Activated naive CD4-positive, alpha-beta T cell treated with anti-CD3 and anti-CD28 coated beads, Interleukin-2, amount 50 U/mL, for 72 hours (primary cell): ENCODE data around the gene CACNB2. TPM values are rescaled to one million over a fixed set of nuclear protein-coding genes. Genes with fewer than 3 reads are reported as not detected.

Experiments used
- ATAC-seq, 2 donors: fragments of 150-1000 bp; cut with Tn5 transposase; 2 replicates each; pipeline ENCODE4 v1.10.0; 2021; ENCODE audit warnings: mild to moderate bottlenecking in 2 of 2, moderate library complexity in 2 of 2
- DNase-seq, 2 donors: peaks; one replicate each; pipeline ENCODE4 v3.0.0; 2021 to 2022; ENCODE audit warnings: low spot score in 2 of 2
- H3K27ac Mint-ChIP-seq, 2 donors: one replicate each; pipeline ENCODE4 v1.8.0; 2022; ENCODE audit warnings: mild to moderate bottlenecking in 2 of 2, mixed read lengths in 2 of 2
- H3K36me3 Mint-ChIP-seq, 2 donors: one replicate each; pipeline ENCODE4 v1.8.0; 2022; ENCODE audit warnings: mixed read lengths in 2 of 2
- H3K9me3 Mint-ChIP-seq, 2 donors: one replicate each; pipeline ENCODE4 v1.8.0; 2022; ENCODE audit warnings: mixed read lengths in 2 of 2
- total RNA-seq, 2 donors: library from RNA; stranded (reverse); gene quantifications; one replicate each; pipeline ENCODE4 v1.2.3, GENCODE V29; 2022

The CACNB2 gene
- total RNA-seq, 2 donors from 2014 or later, result not detected

DNA sequence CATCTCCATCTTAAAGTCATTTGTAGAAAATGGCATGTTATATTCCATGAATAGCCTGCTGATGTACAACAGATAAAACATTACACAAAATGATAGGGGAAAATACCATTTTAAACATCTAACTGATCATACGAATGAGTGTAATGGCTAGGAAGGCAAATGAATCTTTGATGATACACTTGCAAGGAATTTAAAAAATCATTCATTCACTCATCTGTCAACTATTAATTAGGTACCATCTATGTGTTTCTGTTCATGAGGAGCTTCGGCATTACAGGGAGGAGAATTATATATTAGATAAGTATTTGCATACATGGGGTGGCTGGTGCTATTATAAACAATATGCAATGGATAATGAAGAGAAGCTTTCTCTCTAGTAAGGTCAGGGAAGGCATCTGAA, 183.7 kb downstream of the CACNB2 start:
- no peak overlapping the region for H3K27ac Mint-ChIP-seq
- no peak for ATAC-seq
- peaks cover 0 to 8% of the 10 kb centered on the region in 2 donors for H3K9me3 Mint-ChIP-seq
- no peaks in the 10 kb centered on the region for H3K36me3 Mint-ChIP-seq
- no peak for DNase-seq

DNA sequence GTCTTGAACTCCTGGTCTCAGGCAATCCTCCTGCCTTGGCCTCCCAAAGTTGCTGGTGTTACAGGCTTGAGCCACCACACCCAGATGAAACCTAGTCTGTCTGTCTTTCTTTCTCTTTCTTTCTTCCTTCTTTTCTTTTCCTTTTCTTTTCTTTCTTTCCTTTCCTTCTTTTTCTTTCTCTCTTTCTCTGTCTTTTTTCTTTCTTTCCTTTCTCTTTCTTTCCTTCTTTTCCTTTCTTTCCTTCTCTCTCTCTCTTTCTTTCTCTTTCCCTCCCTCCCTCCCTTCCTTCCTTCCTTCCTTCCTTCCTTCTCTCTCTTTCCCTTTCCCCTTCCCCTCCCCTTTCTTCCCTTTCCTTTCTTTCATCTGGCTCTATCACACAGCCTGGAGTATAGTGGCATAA, 185.2 kb downstream of the CACNB2 start:
- Mint-ChIP-seq H3K36me3 (no peaks in the 10 kb centered on the region), H3K9me3 (peaks cover 0 to under 1% of the 10 kb centered on the region in 2 donors)
- no peak for ATAC-seq

GRCh38 chr10:18325889-18326531, 185.8 kb downstream of the CACNB2 start:
- Mint-ChIP-seq H3K36me3 (no peaks in the 10 kb centered on the region), H3K9me3 (no peaks in the 10 kb centered on the region), H3K27ac (no peak overlapping the region)
- no peak for ATAC-seq
- no peak for DNase-seq

More for the DNA sequence above, 185.2 kb downstream of the CACNB2 start:
- H3K27ac Mint-ChIP-seq, result no peak overlapping the region
- no peak for DNase-seq

GRCh38 chr10:18328941-18329340, 188.7 kb downstream of the CACNB2 start:
- DNase-seq (no peak), ATAC-seq (no peak)
- no peak overlapping the region for H3K27ac Mint-ChIP-seq
- no peaks in the 10 kb centered on the region for H3K36me3 Mint-ChIP-seq
- H3K9me3 Mint-ChIP-seq, result no peaks in the 10 kb centered on the region

DNA sequence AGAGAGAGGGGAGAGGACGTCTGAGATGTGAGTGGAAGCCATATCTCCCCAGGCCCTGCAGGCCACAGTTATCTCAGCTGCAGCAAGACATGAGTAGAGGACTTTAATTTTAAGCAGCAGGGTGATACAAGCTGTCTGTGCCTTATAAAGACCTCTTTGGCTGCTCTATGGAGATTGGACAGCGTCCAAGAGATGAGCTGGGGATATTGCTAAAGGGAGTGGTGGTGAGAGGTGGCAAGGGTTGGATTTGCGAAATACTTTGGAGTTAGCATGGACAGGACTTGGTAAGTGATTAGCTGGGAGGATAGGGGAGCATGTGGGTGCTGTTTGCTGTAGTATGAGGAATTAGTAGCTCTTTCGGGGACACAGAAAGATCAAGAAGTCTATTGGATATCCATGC, 191.8 kb downstream of the CACNB2 start:
- H3K27ac Mint-ChIP-seq, result no peak overlapping the region
- DNase-seq (no peak), ATAC-seq (no peak)
- H3K9me3 Mint-ChIP-seq, result no peaks in the 10 kb centered on the region
- H3K36me3 Mint-ChIP-seq, result no peaks in the 10 kb centered on the region

DNA sequence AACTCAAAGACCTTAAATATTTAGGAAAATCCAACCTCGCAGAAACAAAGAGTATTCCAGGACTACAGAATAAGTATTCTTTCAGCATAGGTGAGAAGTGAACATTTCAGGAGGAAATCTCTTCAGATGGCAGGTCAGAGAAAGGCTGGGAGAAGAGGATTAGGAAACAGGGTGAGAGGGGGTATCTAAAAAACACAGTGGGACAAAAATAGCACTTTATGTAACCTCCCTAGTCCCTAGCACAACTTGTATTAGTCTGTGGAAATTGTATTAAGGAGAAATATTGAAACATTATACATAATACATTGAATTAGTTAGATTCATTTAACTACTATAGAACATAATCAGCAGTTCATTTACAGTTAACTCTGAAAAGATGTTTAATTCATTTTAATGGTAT, 192.3 kb downstream of the CACNB2 start:
- ATAC-seq (no peak), DNase-seq (no peak)
- no peaks in the 10 kb centered on the region for H3K36me3 Mint-ChIP-seq
- H3K27ac Mint-ChIP-seq, result no peak overlapping the region
- H3K9me3 Mint-ChIP-seq, result no peaks in the 10 kb centered on the region

GRCh38 chr10:18333621-18334020, 193.4 kb downstream of the CACNB2 start:
- no peak for DNase-seq
- no peaks in the 10 kb centered on the region for H3K36me3 Mint-ChIP-seq
- ATAC-seq, result no peak
- H3K9me3 Mint-ChIP-seq, result no peaks in the 10 kb centered on the region
- H3K27ac Mint-ChIP-seq, result no peak overlapping the region

DNA sequence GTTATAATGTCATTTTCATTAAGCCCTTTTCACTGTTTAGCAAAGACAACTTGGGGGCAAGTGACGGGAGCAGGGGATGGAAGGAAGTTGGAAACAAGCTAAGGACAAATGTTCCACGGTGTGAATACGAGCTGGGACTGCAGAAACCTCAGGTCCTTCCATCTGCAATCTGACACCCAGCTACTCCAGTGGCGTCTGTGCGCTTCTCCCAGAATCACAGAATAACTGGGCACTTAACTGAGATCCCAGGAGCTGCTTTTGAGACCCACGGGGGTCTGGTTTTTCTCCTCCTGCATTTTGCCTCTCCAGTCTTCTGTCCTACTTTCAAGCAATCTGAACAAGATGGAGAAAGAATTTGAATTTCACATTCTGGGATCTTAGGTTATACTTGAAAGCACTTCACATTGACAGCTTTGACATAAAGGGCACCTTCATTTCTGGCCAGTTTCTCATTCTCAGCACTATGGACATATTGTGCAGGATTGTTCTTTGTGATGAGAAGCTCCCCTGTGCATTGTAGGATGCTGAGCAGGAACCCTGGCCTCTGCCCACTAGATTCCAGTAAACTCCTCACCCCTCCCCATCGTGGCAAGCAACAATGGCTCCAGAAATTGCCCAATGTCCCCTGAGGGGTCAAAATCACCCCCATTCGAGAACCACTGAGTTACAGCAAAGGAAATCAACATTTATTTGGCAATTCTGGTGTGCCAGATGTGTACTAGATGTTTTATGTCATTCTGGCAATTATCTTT, 194.1 kb downstream of the CACNB2 start:
- H3K36me3 Mint-ChIP-seq, result no peaks in the 10 kb centered on the region
- H3K27ac Mint-ChIP-seq, result no peak overlapping the region
- no peak for ATAC-seq
- H3K9me3 Mint-ChIP-seq, result no peaks in the 10 kb centered on the region
- DNase-seq, result no peak

DNA sequence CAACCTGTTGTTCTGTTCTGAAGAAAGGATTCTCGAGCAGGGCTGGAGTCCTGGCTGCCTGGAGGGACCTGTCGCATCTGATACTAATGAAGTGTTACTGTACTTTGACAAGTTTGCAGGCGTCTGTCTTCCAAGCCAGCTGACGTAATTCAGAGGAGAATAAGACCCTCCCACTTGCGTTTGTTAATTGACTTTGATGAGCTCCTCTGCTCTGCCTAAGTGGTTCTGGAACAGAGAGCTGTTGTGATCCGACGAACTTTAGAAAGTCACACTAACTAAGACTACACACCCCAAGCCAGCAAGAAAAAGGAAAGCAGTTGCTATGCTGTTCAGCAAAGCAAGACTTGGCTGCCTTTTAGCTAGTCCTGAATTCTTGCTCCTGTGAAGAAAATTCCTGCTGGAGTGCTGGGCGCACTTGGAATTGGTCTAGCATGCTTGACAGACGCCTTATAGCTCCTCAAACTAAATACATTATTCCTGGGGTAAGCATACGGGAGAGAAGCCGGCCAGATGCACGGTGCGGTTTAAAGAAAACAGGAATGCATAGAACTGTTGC, 200.3 kb downstream of the CACNB2 start:
- no peak overlapping the region for H3K27ac Mint-ChIP-seq
- ATAC-seq (no peak), DNase-seq (no peak)
- H3K36me3 Mint-ChIP-seq, result no peaks in the 10 kb centered on the region
- no peaks in the 10 kb centered on the region for H3K9me3 Mint-ChIP-seq

- H3K27ac Mint-ChIP-seq, result no peak overlapping the region
- no peaks in the 10 kb centered on the region for H3K9me3 Mint-ChIP-seq
- no peak for ATAC-seq
- H3K36me3 Mint-ChIP-seq, result no peaks in the 10 kb centered on the region
- DNase-seq, result no peak
These were observed 200.8 kb downstream of the CACNB2 start for GRCh38 chr10:18341055-18341454.

- Mint-ChIP-seq H3K9me3 (peaks cover 0 to 4% of the 10 kb centered on the region in 2 donors), H3K27ac (no peak overlapping the region), H3K36me3 (no peaks in the 10 kb centered on the region)
- ATAC-seq, result no peak
- DNase-seq, result no peak
These were observed 203.3 kb downstream of the CACNB2 start for GRCh38 chr10:18343573-18343972.

- Mint-ChIP-seq H3K9me3 (peaks cover 0 to 4% of the 10 kb centered on the region in 2 donors), H3K36me3 (no peaks in the 10 kb centered on the region), H3K27ac (no peak overlapping the region)
- no peak for ATAC-seq
- DNase-seq, result no peak
These were observed 205.1 kb downstream of the CACNB2 start for GRCh38 chr10:18345308-18345707.

DNA sequence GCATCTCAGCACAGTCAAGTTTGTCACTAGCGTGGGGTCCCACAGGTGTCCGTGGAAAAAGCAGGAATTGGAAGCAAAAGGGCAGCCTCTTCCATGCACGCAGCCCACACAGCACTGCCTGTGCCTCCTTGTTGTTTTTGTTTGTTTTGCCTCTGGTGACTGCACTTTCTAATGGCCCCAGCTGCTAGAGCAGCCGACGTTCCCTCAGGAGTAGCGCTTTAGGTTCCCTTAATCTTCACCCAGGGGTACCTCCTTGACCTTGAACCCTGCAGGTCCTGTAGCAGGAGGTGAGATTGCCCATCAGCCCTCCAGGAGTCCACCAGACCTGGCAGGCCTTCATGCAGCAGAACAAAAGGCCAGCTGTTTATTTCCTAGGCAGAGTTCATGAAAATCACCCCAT, 210.1 kb downstream of the CACNB2 start:
- Mint-ChIP-seq H3K9me3 (peaks cover 0 to 4% of the 10 kb centered on the region in 2 donors), H3K36me3 (no peaks in the 10 kb centered on the region), H3K27ac (no peak overlapping the region)
- no peak for DNase-seq
- no peak for ATAC-seq

DNA sequence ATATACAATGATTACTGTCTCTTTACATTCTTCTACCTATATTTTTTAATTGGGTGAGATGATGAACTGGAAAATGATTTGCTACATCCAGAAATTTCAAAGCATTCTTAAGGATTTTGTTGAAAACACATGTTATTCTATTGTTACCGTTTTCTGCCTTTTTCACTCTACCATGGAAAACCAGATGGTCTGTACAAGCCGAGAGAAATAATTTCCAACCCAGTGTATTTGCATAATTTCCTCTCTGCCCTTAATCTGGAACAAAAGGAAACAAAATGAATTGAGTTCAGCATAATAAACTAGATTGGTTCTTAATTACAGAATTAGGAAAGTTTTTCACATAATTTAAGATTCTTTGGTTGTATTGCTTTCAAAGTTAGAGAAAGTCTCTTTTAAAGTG, 211.2 kb downstream of the CACNB2 start:
- Mint-ChIP-seq H3K36me3 (no peaks in the 10 kb centered on the region), H3K9me3 (peaks cover 0 to 4% of the 10 kb centered on the region in 2 donors), H3K27ac (no peak overlapping the region)
- ATAC-seq (no peak), DNase-seq (no peak)

- no peak for ATAC-seq
- Mint-ChIP-seq H3K9me3 (peaks cover 0 to 4% of the 10 kb centered on the region in 2 donors), H3K27ac (no peak overlapping the region), H3K36me3 (no peaks in the 10 kb centered on the region)
- DNase-seq, result no peak
These were observed 212.0 kb downstream of the CACNB2 start for GRCh38 chr10:18352175-18352574.

- Mint-ChIP-seq H3K9me3 (peaks cover 4 to 5% of the 10 kb centered on the region in 2 donors), H3K27ac (no peak overlapping the region), H3K36me3 (peaks cover 0 to 4% of the 10 kb centered on the region in 2 donors)
- no peak for DNase-seq
- no peak for ATAC-seq
These were observed 219.6 kb downstream of the CACNB2 start for GRCh38 chr10:18359812-18360211.

GRCh38 chr10:18362892-18363291, 222.7 kb downstream of the CACNB2 start:
- H3K9me3 Mint-ChIP-seq, result peaks cover 4 to 5% of the 10 kb centered on the region in 2 donors
- no peak overlapping the region for H3K27ac Mint-ChIP-seq
- DNase-seq, result no peak

More at GRCh38 chr10:18362892-18363291, 222.7 kb downstream of the CACNB2 start:
- no peak for ATAC-seq
- peaks cover 0 to 4% of the 10 kb centered on the region in 2 donors for H3K36me3 Mint-ChIP-seq
